IMR-90 (cell line): ENCODE measurements around the gene ATP8B4. TPM values are rescaled to one million over a fixed set of nuclear protein-coding genes. Genes with fewer than 3 reads are reported as not detected.

ENCODE experiments used
- ATAC-seq: fragments of 200-7000 bp; cut with Tn5 transposase; 2 replicates; pipeline ENCODE4 v1.9.1; 2020; ENCODE audit warnings: low read depth, mild to moderate bottlenecking, moderate library complexity
- BruUV-seq: library from RNA; stranded (reverse); fragments of 400-500 nt; replicated peaks from 2 replicates; lab custom pipeline; 2021; lab: Mats Ljungman, UMichigan
- CTCF ChIA-PET: fragments of 300-600 bp; formaldehyde crosslinking; extraction: SDS; loops from one replicate; lab custom pipeline; 2021; ENCODE audit warnings: antibody characterized with exemption; lab: Yijun Ruan, JAX
- POLR2A ChIA-PET: fragments of 300-600 bp; sonication (Branson Sonifier 250); formaldehyde crosslinking; loops from one replicate; lab custom pipeline; 2022; ENCODE audit warnings: antibody characterized with exemption; ENCODE audit not compliant: unreplicated experiment; lab: Charles Lee
- DNase-seq: peaks from one replicate; pipeline ENCODE4 v3.0.0; 2013
- H2AFZ ChIP-seq: replicated peaks from 2 replicates; pipeline ENCODE3; 2013; ENCODE audit warnings: low read length, mild to moderate bottlenecking; ENCODE audit not compliant: poor library complexity
- H2AK5ac ChIP-seq: 2 replicates; pipeline ENCODE4 v1.6.1; 2013; ENCODE audit warnings: low read depth, low read length, inconsistent platforms
- H2AK9ac ChIP-seq: replicated peaks from 2 replicates; pipeline ENCODE3; 2013; ENCODE audit warnings: mild to moderate bottlenecking, low read depth, low read length, moderate library complexity; ENCODE audit not compliant: poor library complexity
- H2BK120ac ChIP-seq: 2 replicates; pipeline ENCODE4 v1.6.1; 2013; ENCODE audit warnings: low read depth, low read length, inconsistent platforms
- H2BK15ac ChIP-seq: 3 replicates; pipeline ENCODE4 v1.6.1; 2013; ENCODE audit warnings: low read depth, low read length, inconsistent platforms
- H2BK20ac ChIP-seq: 2 replicates; pipeline ENCODE4 v1.6.1; 2013; ENCODE audit warnings: low read depth, mild to moderate bottlenecking, inconsistent platforms, low read length, moderate library complexity
- H2BK5ac ChIP-seq: 2 replicates; pipeline ENCODE4 v1.6.1; 2013; ENCODE audit warnings: mild to moderate bottlenecking, low read depth, low read length, inconsistent platforms; ENCODE audit not compliant: poor library complexity, severe bottlenecking
- H3K14ac ChIP-seq: replicated peaks from 2 replicates; pipeline ENCODE4 v1.6.1; 2013; ENCODE audit warnings: low read depth, low read length, inconsistent platforms
- H3K18ac ChIP-seq: 2 replicates; pipeline ENCODE4 v1.6.1; 2013; ENCODE audit warnings: low read depth, low read length, control low read depth
- H3K23ac ChIP-seq: 2 replicates; pipeline ENCODE4 v1.6.1; 2013; ENCODE audit warnings: low read depth, low read length, inconsistent platforms
- H3K27ac ChIP-seq: 2 replicates; pipeline ENCODE4 v1.5.1; 2013; ENCODE audit warnings: mild to moderate bottlenecking, control low read depth, low read length; ENCODE audit not compliant: insufficient read depth
- H3K27me3 ChIP-seq: 2 replicates; pipeline ENCODE4 v1.6.1; 2013; ENCODE audit warnings: low read length; ENCODE audit not compliant: control insufficient read depth, insufficient read depth
- H3K36me3 ChIP-seq: 2 replicates; pipeline ENCODE4 v1.6.1; 2013; ENCODE audit warnings: low read length, mixed read lengths; ENCODE audit not compliant: control insufficient read depth, insufficient read depth
- H3K4ac ChIP-seq: 2 replicates; pipeline ENCODE4 v1.6.1; 2013; ENCODE audit warnings: low read depth, low read length, inconsistent platforms
- H3K4me1 ChIP-seq: 2 replicates; pipeline ENCODE4 v1.6.1; 2013; ENCODE audit warnings: low read length, mixed read lengths; ENCODE audit not compliant: control insufficient read depth, insufficient read depth
- H3K4me2 ChIP-seq: 2 replicates; pipeline ENCODE4 v1.6.1; 2013; ENCODE audit warnings: low read depth, mild to moderate bottlenecking, control low read depth, low read length, moderate library complexity
- H3K4me3 ChIP-seq: 2 replicates; pipeline ENCODE4 v1.5.1; 2013; ENCODE audit warnings: low read depth, mild to moderate bottlenecking, control low read depth, low read length, moderate library complexity; ENCODE audit not compliant: insufficient read depth
- H3K56ac ChIP-seq: 2 replicates; pipeline ENCODE4 v1.6.1; 2013; ENCODE audit warnings: low read length, inconsistent platforms; ENCODE audit not compliant: insufficient read depth; ENCODE audit errors: extremely low read depth
- H3K79me1 ChIP-seq, 2 experiments: 2 replicates each; pipeline ENCODE4 v1.6.1; 2013; ENCODE audit warnings: low read length in 2 of 2, inconsistent platforms in 1 of 2, low read depth in 1 of 2
- H3K9ac ChIP-seq: 2 replicates; pipeline ENCODE4 v1.6.1; 2013; ENCODE audit warnings: low read depth, low read length, control low read depth
- H3K9me1 ChIP-seq: 2 replicates; pipeline ENCODE4 v1.6.1; 2013; ENCODE audit warnings: low read length, inconsistent platforms; ENCODE audit not compliant: insufficient read depth
- H3K9me3 ChIP-seq: 2 replicates; pipeline ENCODE4 v1.6.1; 2013; ENCODE audit warnings: low read length; ENCODE audit not compliant: control insufficient read depth, insufficient read depth
- H4K20me1 ChIP-seq: 2 replicates; pipeline ENCODE4 v1.6.1; 2013; ENCODE audit warnings: low read length, inconsistent platforms; ENCODE audit not compliant: insufficient read depth
- H4K5ac ChIP-seq: 2 replicates; pipeline ENCODE4 v1.6.1; 2013; ENCODE audit warnings: mild to moderate bottlenecking, low read depth, low read length, control low read depth
- H4K8ac ChIP-seq, 2 experiments: 2 replicates each; pipeline ENCODE4 v1.6.1; 2013; ENCODE audit warnings: low read depth in 2 of 2, low read length in 2 of 2, control low read depth in 1 of 2, inconsistent platforms in 1 of 2
- H4K91ac ChIP-seq: 2 replicates; pipeline ENCODE4 v1.6.1; 2013; ENCODE audit warnings: low read depth, low read length, inconsistent platforms; ENCODE audit not compliant: insufficient read depth
- BHLHE40 ChIP-seq: fragments of 150-350 bp; IDR thresholded peaks from 2 replicates; pipeline ENCODE4 v1.6.1; 2016; ENCODE audit warnings: mild to moderate bottlenecking, low read depth, low read length
- CEBPB ChIP-seq: IDR thresholded peaks from 2 replicates; pipeline ENCODE4 v1.6.1; 2012; ENCODE audit warnings: low read depth, low read length, improper control_type of control experiment
- CHD1 ChIP-seq: IDR thresholded peaks from 2 replicates; pipeline ENCODE4 v1.6.1; 2012; ENCODE audit warnings: low read depth, low read length, improper control_type of control experiment
- MAFK ChIP-seq: IDR thresholded peaks from 2 replicates; pipeline ENCODE4 v1.6.1; 2012; ENCODE audit warnings: low read depth, low read length, improper control_type of control experiment
- MAZ ChIP-seq: IDR thresholded peaks from 2 replicates; pipeline ENCODE4 v1.6.1; 2012; ENCODE audit warnings: low read depth, mild to moderate bottlenecking, low read length, improper control_type of control experiment, moderate library complexity, borderline replicate concordance
- MXI1 ChIP-seq: IDR thresholded peaks from 2 replicates; pipeline ENCODE4 v1.6.1; 2012; ENCODE audit warnings: low read depth, mild to moderate bottlenecking, low read length, moderate library complexity, borderline replicate concordance
- NFE2L2 ChIP-seq: fragments of 150-350 bp; IDR thresholded peaks from 2 replicates; pipeline ENCODE4 v1.6.1; 2016; ENCODE audit warnings: low read depth, mild to moderate bottlenecking, low read length
- POLR2A ChIP-seq: IDR thresholded peaks from 2 replicates; pipeline ENCODE4 v1.6.1; 2012; ENCODE audit warnings: mild to moderate bottlenecking, low read depth, low read length
- RAD21 ChIP-seq: IDR thresholded peaks from 2 replicates; pipeline ENCODE4 v1.6.1; 2012; ENCODE audit warnings: low read length, improper control_type of control experiment
- RCOR1 ChIP-seq: IDR thresholded peaks from 2 replicates; pipeline ENCODE4 v1.6.1; 2012; ENCODE audit warnings: mild to moderate bottlenecking, low read length, improper control_type of control experiment; ENCODE audit not compliant: insufficient replicate concordance
- RFX5 ChIP-seq: IDR thresholded peaks from 2 replicates; pipeline ENCODE4 v1.8.0; 2012; ENCODE audit warnings: low read depth, mild to moderate bottlenecking, low read length, moderate library complexity
- SMC3 ChIP-seq: fragments of 150-350 bp; IDR thresholded peaks from 2 replicates; pipeline ENCODE4 v1.6.1; 2016; ENCODE audit warnings: low read depth, mild to moderate bottlenecking, antibody characterized with exemption, low read length, moderate library complexity
- WGBS, 2 experiments: methylation state at CpG; one replicate each; pipeline versions ENCODE4 v1.1.5 to v1.1.7; 2013; ENCODE audit warnings: missing lambda C conversion rate in 2 of 2; ENCODE audit not compliant: insufficient read length in 1 of 2; ENCODE audit errors: extremely low coverage in 2 of 2; 5-methylcytosine and 5-hydroxymethylcytosine counted together
- dilution Hi-C: fragments of 300-500 bp; cut with HindIII; formaldehyde crosslinking; loops from one replicate; pipeline ENCODE4 v1.14.3; 2018; ENCODE audit warnings: low sequenced_read_pairs; ENCODE audit not compliant: unreplicated experiment
- in situ Hi-C: fragments of 300-500 bp; cut with MboI; formaldehyde crosslinking; loops from 3 replicates; pipeline ENCODE4 v1.14.3; 2019; ENCODE audit warnings: low sequenced_read_pairs, inconsistent platforms, mixed read lengths
- intact Hi-C: fragments of 100-400 bp; cut with micrococcal nuclease; formaldehyde crosslinking; loops from 2 replicates; pipeline ENCODE4 v1.10.0; 2022
- polyA plus RNA-seq, 3 experiments: library from polyadenylated mRNA; depleted of rRNA; stranded (reverse); fragments of >200 nt; gene quantifications; 2 replicates each; pipeline ENCODE4 v1.2.3, GENCODE V29; 2012; ENCODE audit warnings: low replicate concordance in 1 of 3
- total RNA-seq: library from RNA; depleted of rRNA; stranded (reverse); fragments of >200 nt; gene quantifications from 2 replicates; pipeline ENCODE4 v1.2.3, GENCODE V29; 2012
- TF ChIP-seq, protein P1 (sequence below): fragments of 150-350 bp; IDR thresholded peaks from 2 replicates; pipeline ENCODE4 v1.6.1; 2016; ENCODE audit warnings: low read depth, mild to moderate bottlenecking, low read length, moderate library complexity, borderline replicate concordance
- TF ChIP-seq, protein P2 (sequence below): fragments of 150-350 bp; IDR thresholded peaks from 2 replicates; pipeline ENCODE4 v1.6.1; 2017; ENCODE audit warnings: mild to moderate bottlenecking, antibody characterized with exemption, low read length, low read depth
- TF ChIP-seq, protein P3 (sequence below): conservative IDR thresholded peaks from 2 replicates; pipeline ENCODE4 v1.5.1; 2012; ENCODE audit warnings: mild to moderate bottlenecking, low read depth, low read length, improper control_type of control experiment

Gene ATP8B4
- total and polyA plus RNA-seq, 2 of the 4 experiments (the other 2 are of a cell fraction): 0.12 to 0.54 TPM

- 100% methylated on average over 1 of the region's 4 CpGs; no CpG with 5 or more reads in 1 of the 2 experiments for WGBS, 2 experiments
- no peak for TF ChIP-seq CHD1
- no peak for TF ChIP-seq RCOR1
- no peak for TF ChIP-seq POLR2A
- TF ChIP-seq, protein P1, sequence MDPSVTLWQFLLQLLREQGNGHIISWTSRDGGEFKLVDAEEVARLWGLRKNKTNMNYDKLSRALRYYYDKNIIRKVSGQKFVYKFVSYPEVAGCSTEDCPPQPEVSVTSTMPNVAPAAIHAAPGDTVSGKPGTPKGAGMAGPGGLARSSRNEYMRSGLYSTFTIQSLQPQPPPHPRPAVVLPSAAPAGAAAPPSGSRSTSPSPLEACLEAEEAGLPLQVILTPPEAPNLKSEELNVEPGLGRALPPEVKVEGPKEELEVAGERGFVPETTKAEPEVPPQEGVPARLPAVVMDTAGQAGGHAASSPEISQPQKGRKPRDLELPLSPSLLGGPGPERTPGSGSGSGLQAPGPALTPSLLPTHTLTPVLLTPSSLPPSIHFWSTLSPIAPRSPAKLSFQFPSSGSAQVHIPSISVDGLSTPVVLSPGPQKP: no peak
- no peak for TF ChIP-seq BHLHE40
- TF ChIP-seq MAFK: no peak
- TF ChIP-seq SMC3: no peak
- no peak for TF ChIP-seq RFX5
- TF ChIP-seq RAD21: no peak
- no peak for TF ChIP-seq MXI1
- no peak for TF ChIP-seq NFE2L2
- TF ChIP-seq, protein P2, sequence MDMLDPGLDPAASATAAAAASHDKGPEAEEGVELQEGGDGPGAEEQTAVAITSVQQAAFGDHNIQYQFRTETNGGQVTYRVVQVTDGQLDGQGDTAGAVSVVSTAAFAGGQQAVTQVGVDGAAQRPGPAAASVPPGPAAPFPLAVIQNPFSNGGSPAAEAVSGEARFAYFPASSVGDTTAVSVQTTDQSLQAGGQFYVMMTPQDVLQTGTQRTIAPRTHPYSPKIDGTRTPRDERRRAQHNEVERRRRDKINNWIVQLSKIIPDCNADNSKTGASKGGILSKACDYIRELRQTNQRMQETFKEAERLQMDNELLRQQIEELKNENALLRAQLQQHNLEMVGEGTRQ: no peak
- no peak for TF ChIP-seq CEBPB
- TF ChIP-seq, protein P3, sequence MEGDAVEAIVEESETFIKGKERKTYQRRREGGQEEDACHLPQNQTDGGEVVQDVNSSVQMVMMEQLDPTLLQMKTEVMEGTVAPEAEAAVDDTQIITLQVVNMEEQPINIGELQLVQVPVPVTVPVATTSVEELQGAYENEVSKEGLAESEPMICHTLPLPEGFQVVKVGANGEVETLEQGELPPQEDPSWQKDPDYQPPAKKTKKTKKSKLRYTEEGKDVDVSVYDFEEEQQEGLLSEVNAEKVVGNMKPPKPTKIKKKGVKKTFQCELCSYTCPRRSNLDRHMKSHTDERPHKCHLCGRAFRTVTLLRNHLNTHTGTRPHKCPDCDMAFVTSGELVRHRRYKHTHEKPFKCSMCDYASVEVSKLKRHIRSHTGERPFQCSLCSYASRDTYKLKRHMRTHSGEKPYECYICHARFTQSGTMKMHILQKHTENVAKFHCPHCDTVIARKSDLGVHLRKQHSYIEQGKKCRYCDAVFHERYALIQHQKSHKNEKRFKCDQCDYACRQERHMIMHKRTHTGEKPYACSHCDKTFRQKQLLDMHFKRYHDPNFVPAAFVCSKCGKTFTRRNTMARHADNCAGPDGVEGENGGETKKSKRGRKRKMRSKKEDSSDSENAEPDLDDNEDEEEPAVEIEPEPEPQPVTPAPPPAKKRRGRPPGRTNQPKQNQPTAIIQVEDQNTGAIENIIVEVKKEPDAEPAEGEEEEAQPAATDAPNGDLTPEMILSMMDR: no peak
- TF ChIP-seq MAZ: no peak
- Histone ChIP-seq H4K5ac (no peak overlapping the region), H2BK20ac (no peak overlapping the region), H3K56ac (no peak overlapping the region), H3K27me3 (no peaks in the 10 kb centered on the region), H3K4me2 (no peak overlapping the region), H3K4ac (no peak overlapping the region), H3K79me1 (no peaks in the 10 kb centered on the region), H2AK5ac (no peak overlapping the region), H4K8ac (no peak overlapping the region), H3K9ac (no peak overlapping the region), H3K4me1 (no peaks in the 10 kb centered on the region), H3K18ac (no peak overlapping the region), H2AK9ac (no peak overlapping the region), H3K4me3 (no peak overlapping the region), H2BK5ac (no peak overlapping the region), H3K23ac (no peak overlapping the region), H3K14ac (no peak overlapping the region), H2BK15ac (no peak overlapping the region), H4K91ac (no peak overlapping the region), H4K20me1 (no peaks in the 10 kb centered on the region), H3K9me1 (no peaks in the 10 kb centered on the region), H2BK120ac (no peak overlapping the region), H3K27ac (no peak overlapping the region), H3K36me3 (no peaks in the 10 kb centered on the region), H2AFZ (no peak overlapping the region), H3K9me3 (no peaks in the 10 kb centered on the region)
- no peak for ATAC-seq
- dilution Hi-C loops: no loop called here
- no peak for DNase-seq
- no TSS peak for BruUV-seq
- in situ Hi-C loops: no loop called here
- POLR2A ChIA-PET: no interaction called here
- CTCF ChIA-PET: no interaction called here
- intact Hi-C loops: no loop called here
These were observed 4.8 kb downstream of the ATP8B4 start for GRCh38 chr15:50113992-50114780.
